Measurements from ENCODE around the gene ATG9B.

The ATG9B gene

GRCh38 chr7:151024435-151025056 is at the start of gene ATG9B:
ATG9B (minus strand) TSS chr7:151024494; CDS start chr7:151024423, 71 bp downstream.
- DNase-seq: no peak

- DNase-seq: no peak
Observed at GRCh38 chr7:151073990-151074389, 49.7 kb upstream of the ATG9B start.

- DNase-seq: no peak
Observed at GRCh38 chr7:151071032-151071866, 47.0 kb upstream of the ATG9B start.

- DNase-seq: no peak
Observed at GRCh38 chr7:151070574-151070960, 46.3 kb upstream of the ATG9B start.

- no peak for DNase-seq
Observed at GRCh38 chr7:151069841-151070573, 45.7 kb upstream of the ATG9B start.

GRCh38 chr7:151068069-151068773 is 43.9 kb upstream of the ATG9B start:
- no peak for DNase-seq

- DNase-seq: no peak
Observed at GRCh38 chr7:151066273-151066974, 42.1 kb upstream of the ATG9B start.

GRCh38 chr7:151065516-151065915 is 41.2 kb upstream of the ATG9B start:
- DNase-seq: no peak

- no peak for DNase-seq
Observed at GRCh38 chr7:151064993-151065392, 40.7 kb upstream of the ATG9B start.

- no peak for DNase-seq
Observed at GRCh38 chr7:151064454-151064853, 40.2 kb upstream of the ATG9B start.

GRCh38 chr7:151063212-151063561 is 38.9 kb upstream of the ATG9B start:
- DNase-seq: no peak

- no peak for DNase-seq
Observed at GRCh38 chr7:151062399-151063211, 38.3 kb upstream of the ATG9B start.

- no peak for DNase-seq
Observed at GRCh38 chr7:151062111-151062398, 37.8 kb upstream of the ATG9B start.

GRCh38 chr7:151061213-151062110 is 37.2 kb upstream of the ATG9B start:
- no peak for DNase-seq

GRCh38 chr7:151060416-151061212 is 36.3 kb upstream of the ATG9B start:
- no peak for DNase-seq

- DNase-seq: no peak
Observed at GRCh38 chr7:151060113-151060415, 35.8 kb upstream of the ATG9B start.

- DNase-seq: peak; percentile 65
Observed at GRCh38 chr7:151059367-151060112, 35.2 kb upstream of the ATG9B start, which contains the start of gene SLC4A2. SLC4A2 (plus strand) TSS chr7:151059589; CDS start chr7:151061988, 2,399 bp downstream.

GRCh38 chr7:151058781-151059366 is 34.6 kb upstream of the ATG9B start:
- DNase-seq: no peak

Measured in activated effector memory CD4-positive, alpha-beta T cell treated with Interleukin-2 at 50 U/mL for 16 hours (primary cell).